Keratinocyte (primary cell): ENCODE results near the gene MUC21. TPM values are rescaled to one million over a fixed set of nuclear protein-coding genes. Genes with fewer than 3 reads are reported as not detected.

Experiments
- DNase-seq: peaks from one replicate; pipeline ENCODE4 v3.0.0-alpha.2; 2011; ENCODE audit warnings: low read depth, missing footprints, low spot score
- FAIRE-seq: peaks from 2 replicates; lab custom pipeline; 2011; peaks lifted over from hg19 to GRCh38; lab: Jason Lieb, UNC
- H2AFZ ChIP-seq: 2 replicates; pipeline ENCODE4 v1.6.0; 2012; ENCODE audit warnings: low read length, control low read depth, inconsistent platforms; ENCODE audit not compliant: control insufficient read depth
- H3K27ac ChIP-seq: 2 replicates; pipeline ENCODE4 v1.5.1; 2011; ENCODE audit warnings: low read length; ENCODE audit not compliant: control insufficient read depth, insufficient read depth
- H3K27me3 ChIP-seq: 3 replicates; pipeline ENCODE4 v1.6.0; 2011; ENCODE audit warnings: low read length; ENCODE audit not compliant: control insufficient read depth, insufficient read depth; ENCODE audit errors: extremely low read depth
- H3K36me3 ChIP-seq, 2 experiments: 2 replicates in 1 of 2; 3 replicates in 1 of 2; pipeline ENCODE4 v1.5.1; 2011; ENCODE audit warnings: low read length in 2 of 2, mild to moderate bottlenecking in 1 of 2; ENCODE audit not compliant: control insufficient read depth in 2 of 2, insufficient read depth in 2 of 2; ENCODE audit errors: extremely low read depth in 1 of 2
- H3K4me1 ChIP-seq: 3 replicates; pipeline ENCODE4 v1.5.1; 2011; ENCODE audit warnings: low read length; ENCODE audit not compliant: control insufficient read depth, insufficient read depth; ENCODE audit errors: extremely low read depth
- H3K4me2 ChIP-seq: 3 replicates; pipeline ENCODE4 v1.6.0; 2011; ENCODE audit warnings: low read depth, low read length; ENCODE audit not compliant: control insufficient read depth, insufficient read depth; ENCODE audit errors: extremely low read depth
- H3K4me3 ChIP-seq, 3 experiments: fragments of 200-600 bp in 1 of 3; sonication (generic) in 1 of 3; 2 replicates in 2 of 3; 3 replicates in 1 of 3; pipeline ENCODE4 v1.5.1; 2011 to 2016; ENCODE audit warnings: low read length in 3 of 3, mild to moderate bottlenecking in 3 of 3, control low read depth in 2 of 3, inconsistent platforms in 1 of 3, low read depth in 1 of 3, mixed read lengths in 1 of 3, mixed run types in 1 of 3, moderate library complexity in 1 of 3; ENCODE audit not compliant: control insufficient read depth in 2 of 3, insufficient read depth in 2 of 3; ENCODE audit errors: extremely low read depth in 1 of 3
- H3K79me2 ChIP-seq: 2 replicates; pipeline ENCODE4 v1.6.0; 2012; ENCODE audit warnings: low read length; ENCODE audit not compliant: control insufficient read depth, insufficient read depth
- H3K9ac ChIP-seq: 3 replicates; pipeline ENCODE4 v1.6.0; 2011; ENCODE audit warnings: low read length; ENCODE audit not compliant: control insufficient read depth, insufficient read depth; ENCODE audit errors: extremely low read depth
- H3K9me1 ChIP-seq: 3 replicates; pipeline ENCODE4 v1.6.0; 2011; ENCODE audit warnings: low read length; ENCODE audit not compliant: control insufficient read depth, insufficient read depth; ENCODE audit errors: extremely low read depth
- H3K9me3 ChIP-seq: 2 replicates; pipeline ENCODE4 v1.5.1; 2012; ENCODE audit warnings: low read depth, low read length; ENCODE audit not compliant: control insufficient read depth
- H4K20me1 ChIP-seq: 3 replicates; pipeline ENCODE4 v1.6.0; 2011; ENCODE audit warnings: low read length; ENCODE audit not compliant: control insufficient read depth, insufficient read depth; ENCODE audit errors: extremely low read depth
- EZH2 ChIP-seq: IDR thresholded peaks from one replicate; pipeline ENCODE4 v1.6.1; 2012; ENCODE audit warnings: inconsistent platforms, mild to moderate bottlenecking, low read length, moderate library complexity
- dilution Hi-C: fragments of 300-500 bp; cut with MboI; formaldehyde crosslinking; loops from one replicate; pipeline ENCODE4 v1.7.0; 2020; ENCODE audit warnings: low sequenced_read_pairs; ENCODE audit not compliant: extremely low pct_ligation_motif_present
- polyA plus RNA-seq, 5 experiments: library from polyadenylated mRNA; depleted of rRNA in 3 of 5; stranded (reverse) in 3 of 5; stranded (forward) in 1 of 5; unstranded in 1 of 5; fragments of >200 nt; gene quantifications; 1 replicate in 1 of 5; 2 replicates in 3 of 5; 3 replicates in 1 of 5; pipeline versions ENCODE4 v1.2.1 to v1.2.3, GENCODE V29; 2011 to 2012; ENCODE audit warnings: missing spikeins in 2 of 5, low read depth in 1 of 5, low replicate concordance in 1 of 5
- TF ChIP-seq, protein P1 (sequence below), 3 experiments: IDR thresholded peaks in 1 of 3; conservative IDR thresholded peaks in 1 of 3; optimal IDR thresholded peaks in 1 of 3; 2 replicates in 2 of 3; 3 replicates in 1 of 3; pipeline versions ENCODE3 to v1.5.1; 2011; ENCODE audit warnings: low read length in 3 of 3, mild to moderate bottlenecking in 3 of 3, moderate library complexity in 2 of 3, control low read depth in 1 of 3, inconsistent platforms in 1 of 3; ENCODE audit not compliant: insufficient read depth in 2 of 3; ENCODE audit errors: extremely low read depth in 1 of 3

MUC21 gene
- polyA plus RNA-seq, 1 donor (not counting 4 experiments of a cell fraction or from before 2014, with no cell fraction given) = not detected

DNA sequence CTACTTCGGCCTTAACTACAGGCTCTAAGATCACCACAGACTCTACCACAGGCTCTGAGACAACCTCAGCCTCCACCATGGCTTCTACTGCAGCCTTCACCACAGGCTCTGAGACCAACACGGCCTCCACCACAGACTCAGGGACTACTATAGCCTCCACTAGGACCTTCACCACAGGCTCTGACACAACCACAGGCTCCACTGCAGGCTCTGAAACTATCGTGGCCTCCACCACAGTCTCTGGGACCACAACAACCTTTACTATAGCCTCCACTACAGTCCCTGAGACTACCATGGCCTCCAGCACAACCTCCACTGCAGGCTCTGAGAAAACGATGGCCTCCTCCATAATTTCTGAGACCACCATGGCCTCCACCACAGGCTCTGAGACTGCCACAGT is 42.1 kb downstream of the MUC21 start:
- no peaks in the 10 kb centered on the region for H3K36me3 ChIP-seq
- H3K79me2 ChIP-seq = no peaks in the 10 kb centered on the region
- dilution Hi-C loops = no loop called here
- H3K4me2 ChIP-seq = no peak overlapping the region
- no peaks in the 10 kb centered on the region for H3K9me3 ChIP-seq
- no peaks in the 10 kb centered on the region for H3K4me1 ChIP-seq
- no peak for TF ChIP-seq EZH2
- TF ChIP-seq, protein P1, sequence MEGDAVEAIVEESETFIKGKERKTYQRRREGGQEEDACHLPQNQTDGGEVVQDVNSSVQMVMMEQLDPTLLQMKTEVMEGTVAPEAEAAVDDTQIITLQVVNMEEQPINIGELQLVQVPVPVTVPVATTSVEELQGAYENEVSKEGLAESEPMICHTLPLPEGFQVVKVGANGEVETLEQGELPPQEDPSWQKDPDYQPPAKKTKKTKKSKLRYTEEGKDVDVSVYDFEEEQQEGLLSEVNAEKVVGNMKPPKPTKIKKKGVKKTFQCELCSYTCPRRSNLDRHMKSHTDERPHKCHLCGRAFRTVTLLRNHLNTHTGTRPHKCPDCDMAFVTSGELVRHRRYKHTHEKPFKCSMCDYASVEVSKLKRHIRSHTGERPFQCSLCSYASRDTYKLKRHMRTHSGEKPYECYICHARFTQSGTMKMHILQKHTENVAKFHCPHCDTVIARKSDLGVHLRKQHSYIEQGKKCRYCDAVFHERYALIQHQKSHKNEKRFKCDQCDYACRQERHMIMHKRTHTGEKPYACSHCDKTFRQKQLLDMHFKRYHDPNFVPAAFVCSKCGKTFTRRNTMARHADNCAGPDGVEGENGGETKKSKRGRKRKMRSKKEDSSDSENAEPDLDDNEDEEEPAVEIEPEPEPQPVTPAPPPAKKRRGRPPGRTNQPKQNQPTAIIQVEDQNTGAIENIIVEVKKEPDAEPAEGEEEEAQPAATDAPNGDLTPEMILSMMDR (optimal IDR thresholded peaks at IDR 0.05 in 1 of 3, IDR thresholded peaks at IDR 0.05 in 1 of 3, conservative IDR thresholded peaks at IDR 0.05 in 1 of 3; ENCODE audit: extremely low read depth in 1 of 3, insufficient read depth in 2 of 3, low read length in 3 of 3) = no peak
- no peaks in the 10 kb centered on the region for H4K20me1 ChIP-seq
- no peak overlapping the region for H3K4me3 ChIP-seq
- DNase-seq (no peak), FAIRE-seq (no peak)
- no peaks in the 10 kb centered on the region for H3K27me3 ChIP-seq
- no peak overlapping the region for H3K9ac ChIP-seq
- no peak overlapping the region for H3K27ac ChIP-seq
- no peaks in the 10 kb centered on the region for H3K9me1 ChIP-seq
- no peak overlapping the region for H2AFZ ChIP-seq

- Histone ChIP-seq H3K9me1 (no peaks in the 10 kb centered on the region), H3K27ac (no peak overlapping the region), H3K79me2 (no peaks in the 10 kb centered on the region), H3K27me3 (no peaks in the 10 kb centered on the region), H3K9ac (no peak overlapping the region), H3K4me1 (no peaks in the 10 kb centered on the region), H4K20me1 (no peaks in the 10 kb centered on the region), H3K9me3 (no peaks in the 10 kb centered on the region), H3K4me2 (no peak overlapping the region), H2AFZ (no peak overlapping the region), H3K36me3 (no peaks in the 10 kb centered on the region), H3K4me3 (no peak overlapping the region)
- dilution Hi-C loops = no loop called here
- no peak for FAIRE-seq
- no peak for DNase-seq
- TF ChIP-seq, protein P1 (optimal IDR thresholded peaks at IDR 0.05 in 1 of 3, IDR thresholded peaks at IDR 0.05 in 1 of 3, conservative IDR thresholded peaks at IDR 0.05 in 1 of 3; ENCODE audit: extremely low read depth in 1 of 3, insufficient read depth in 2 of 3, low read length in 3 of 3) = no peak
- TF ChIP-seq EZH2 = no peak
Measured at GRCh38 chr6:31031095-31031494, 47.6 kb downstream of the MUC21 start.
